ENCODE measurements around the gene LY6G6F. TPM values are rescaled to one million over a fixed set of nuclear protein-coding genes. Genes with fewer than 3 reads are reported as not detected.

The LY6G6F gene
- total and polyA plus RNA-seq, 2 of the 13 experiments (the other 11 are each of a cell fraction or from before 2014, with no cell fraction given): not detected

DNA sequence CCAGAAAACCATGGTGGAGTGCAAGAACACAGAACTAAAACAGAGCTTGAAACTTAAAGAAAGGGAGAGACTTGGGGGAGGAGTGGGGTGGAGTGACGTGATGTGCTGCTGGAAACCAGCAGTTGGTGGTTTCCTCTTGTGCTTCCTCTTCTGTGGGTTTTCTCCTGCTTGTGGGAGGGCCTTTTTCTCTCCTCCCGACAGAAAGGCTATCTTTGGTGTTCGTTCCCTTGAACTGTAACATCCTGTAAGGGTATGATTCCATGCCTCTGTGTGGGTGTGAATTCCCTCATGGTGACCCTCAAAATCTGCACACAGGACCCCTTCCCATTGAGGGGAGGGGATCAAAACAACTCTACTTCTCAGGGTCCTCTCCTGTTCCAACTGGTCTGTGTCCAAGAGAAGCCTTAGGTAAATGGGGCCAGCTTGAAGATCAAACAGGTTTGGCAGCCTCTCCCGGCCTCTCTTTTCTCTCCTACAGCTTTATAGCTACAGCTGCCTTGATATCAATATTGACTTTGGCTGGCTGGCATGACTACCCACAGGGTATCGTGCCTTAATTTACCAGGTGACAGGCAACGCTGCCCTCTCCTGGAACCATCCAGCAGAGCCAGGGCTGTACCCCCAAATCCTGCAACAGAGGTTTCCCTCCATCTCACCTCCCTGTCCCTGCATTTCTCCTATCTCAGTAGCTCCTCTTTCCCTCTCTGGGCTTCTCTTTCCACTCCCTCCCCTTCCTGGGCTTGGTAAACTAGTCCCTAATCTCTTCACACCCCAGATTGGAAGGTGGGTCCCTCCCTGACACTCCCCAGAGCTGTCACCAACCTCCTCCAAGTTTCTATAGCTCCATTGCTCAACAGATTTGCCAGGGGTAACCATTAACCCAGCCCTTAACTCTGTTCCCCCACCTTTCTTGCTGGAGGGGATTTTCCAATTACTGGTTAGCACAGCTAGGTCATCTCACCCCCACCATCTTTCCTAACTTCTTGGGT lies 31.6 kb downstream of the LY6G6F start (continued):
- TF ChIP-seq TCF12 (IDR thresholded peaks at IDR 0.05) (no peak), TCF12 (CRISPR knock-in tag; IDR thresholded peaks at IDR 0.05) (peak; percentile 46; the same call in 1 of the 2 replicates), ZNF879 (CRISPR knock-in tag; IDR thresholded peaks at IDR 0.05) (no peak), ZSCAN20 (CRISPR knock-in tag; IDR thresholded peaks at IDR 0.05; ENCODE audit: borderline replicate concordance) (0 out of 2 replicates have a peak, but pooled peaks have one; percentile 67), ZNF431 (CRISPR knock-in tag; IDR thresholded peaks at IDR 0.05; ENCODE audit: borderline replicate concordance, low read depth) (no peak), EP300 (IDR thresholded peaks at IDR 0.05; ENCODE audit: low read depth in 2 of 2, low read length in 2 of 2) (peak in 1 of 2 experiments; percentile 90; a peak in 2 of 4 replicates), EP300 (CRISPR knock-in tag; IDR thresholded peaks at IDR 0.05; ENCODE audit: borderline replicate concordance) (peak; percentile 82; the same call in 1 of the 2 replicates), MTA1 (CRISPR knock-in tag; IDR thresholded peaks at IDR 0.05; ENCODE audit: borderline replicate concordance) (peak; percentile 66; the same call in 1 of the 2 replicates), KDM1A (CRISPR knock-in tag; IDR thresholded peaks at IDR 0.05) (0 out of 2 replicates have a peak, but pooled peaks have one; percentile 22), ZFP37 (CRISPR knock-in tag; IDR thresholded peaks at IDR 0.05; ENCODE audit: borderline replicate concordance) (no peak), ZNF775 (CRISPR knock-in tag; IDR thresholded peaks at IDR 0.05; ENCODE audit: borderline replicate concordance) (no peak), ZNF713 (CRISPR knock-in tag; IDR thresholded peaks at IDR 0.05) (no peak), SIN3A (IDR thresholded peaks at IDR 0.05; ENCODE audit: borderline replicate concordance, low read depth, low read length) (peak; percentile 70), RFX5 (IDR thresholded peaks at IDR 0.05; ENCODE audit: low read depth, low read length) (no peak), EEA1 (CRISPR knock-in tag; IDR thresholded peaks at IDR 0.05; ENCODE audit: borderline replicate concordance) (0 out of 2 replicates have a peak, but pooled peaks have one; percentile 37), ONECUT2 (CRISPR knock-in tag; IDR thresholded peaks at IDR 0.05) (no peak), TEAD2 (CRISPR knock-in tag; IDR thresholded peaks at IDR 0.05) (no peak), ZFP90 (CRISPR knock-in tag; IDR thresholded peaks at IDR 0.05; ENCODE audit: borderline replicate concordance) (no peak), ZNF644 (CRISPR knock-in tag; IDR thresholded peaks at IDR 0.05; ENCODE audit: low read depth) (peak; percentile 49), ZNF724P (CRISPR knock-in tag; IDR thresholded peaks at IDR 0.05; ENCODE audit: borderline replicate concordance) (0 out of 2 replicates have a peak, but pooled peaks have one; percentile 18)
- TF ChIP-seq, protein P1, sequence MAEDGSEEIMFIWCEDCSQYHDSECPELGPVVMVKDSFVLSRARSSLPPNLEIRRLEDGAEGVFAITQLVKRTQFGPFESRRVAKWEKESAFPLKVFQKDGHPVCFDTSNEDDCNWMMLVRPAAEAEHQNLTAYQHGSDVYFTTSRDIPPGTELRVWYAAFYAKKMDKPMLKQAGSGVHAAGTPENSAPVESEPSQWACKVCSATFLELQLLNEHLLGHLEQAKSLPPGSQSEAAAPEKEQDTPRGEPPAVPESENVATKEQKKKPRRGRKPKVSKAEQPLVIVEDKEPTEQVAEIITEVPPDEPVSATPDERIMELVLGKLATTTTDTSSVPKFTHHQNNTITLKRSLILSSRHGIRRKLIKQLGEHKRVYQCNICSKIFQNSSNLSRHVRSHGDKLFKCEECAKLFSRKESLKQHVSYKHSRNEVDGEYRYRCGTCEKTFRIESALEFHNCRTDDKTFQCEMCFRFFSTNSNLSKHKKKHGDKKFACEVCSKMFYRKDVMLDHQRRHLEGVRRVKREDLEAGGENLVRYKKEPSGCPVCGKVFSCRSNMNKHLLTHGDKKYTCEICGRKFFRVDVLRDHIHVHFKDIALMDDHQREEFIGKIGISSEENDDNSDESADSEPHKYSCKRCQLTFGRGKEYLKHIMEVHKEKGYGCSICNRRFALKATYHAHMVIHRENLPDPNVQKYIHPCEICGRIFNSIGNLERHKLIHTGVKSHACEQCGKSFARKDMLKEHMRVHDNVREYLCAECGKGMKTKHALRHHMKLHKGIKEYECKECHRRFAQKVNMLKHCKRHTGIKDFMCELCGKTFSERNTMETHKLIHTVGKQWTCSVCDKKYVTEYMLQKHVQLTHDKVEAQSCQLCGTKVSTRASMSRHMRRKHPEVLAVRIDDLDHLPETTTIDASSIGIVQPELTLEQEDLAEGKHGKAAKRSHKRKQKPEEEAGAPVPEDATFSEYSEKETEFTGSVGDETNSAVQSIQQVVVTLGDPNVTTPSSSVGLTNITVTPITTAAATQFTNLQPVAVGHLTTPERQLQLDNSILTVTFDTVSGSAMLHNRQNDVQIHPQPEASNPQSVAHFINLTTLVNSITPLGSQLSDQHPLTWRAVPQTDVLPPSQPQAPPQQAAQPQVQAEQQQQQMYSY (CRISPR knock-in tag; IDR thresholded peaks at IDR 0.05): no peak
- TF ChIP-seq, protein P2, sequence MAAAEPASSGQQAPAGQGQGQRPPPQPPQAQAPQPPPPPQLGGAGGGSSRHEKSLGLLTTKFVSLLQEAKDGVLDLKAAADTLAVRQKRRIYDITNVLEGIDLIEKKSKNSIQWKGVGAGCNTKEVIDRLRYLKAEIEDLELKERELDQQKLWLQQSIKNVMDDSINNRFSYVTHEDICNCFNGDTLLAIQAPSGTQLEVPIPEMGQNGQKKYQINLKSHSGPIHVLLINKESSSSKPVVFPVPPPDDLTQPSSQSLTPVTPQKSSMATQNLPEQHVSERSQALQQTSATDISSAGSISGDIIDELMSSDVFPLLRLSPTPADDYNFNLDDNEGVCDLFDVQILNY (CRISPR knock-in tag; conservative IDR thresholded peaks at IDR 0.05): no peak
